T-helper 2 cell treated with Interferon-gamma antibody and Interleukin-4, amounts not matched to agents 100 ng/mL and 5 ng/mL, for 36 hours (primary cell): ENCODE data around the gene GTF2IRD2. TPM values are rescaled to one million over a fixed set of nuclear protein-coding genes. Genes with fewer than 3 reads are reported as not detected.
"Not testable (repeated sequence)": the region's sequence is repeated elsewhere in the genome, so short reads cannot be mapped to it uniquely, and the experiment has no call there.

ENCODE experiments used
- intact Hi-C: fragments of 100-400 bp; cut with micrococcal nuclease; formaldehyde crosslinking; loops from one replicate; pipeline ENCODE4 v1.15.1; 2023
- total RNA-seq: library from RNA; stranded (reverse); gene quantifications from 2 replicates; pipeline ENCODE4 v1.2.3, GENCODE V29; 2022

The GTF2IRD2 gene
- 14.5 and 16.5 TPM in 2 replicates for total RNA-seq

- intact Hi-C loops, result not testable (repeated sequence)
Measured at GRCh38 chr7:74850833-74851721, at the start of gene GTF2IRD2. Gene GTF2IRD2, minus strand, starts transcription at chr7:74851605. Its CDS starts 15,227 bp downstream, at chr7:74836378.

GRCh38 chr7:74890158-74891123 is 39.0 kb upstream of the GTF2IRD2 start:
- intact Hi-C loops, result not testable (repeated sequence)

DNA sequence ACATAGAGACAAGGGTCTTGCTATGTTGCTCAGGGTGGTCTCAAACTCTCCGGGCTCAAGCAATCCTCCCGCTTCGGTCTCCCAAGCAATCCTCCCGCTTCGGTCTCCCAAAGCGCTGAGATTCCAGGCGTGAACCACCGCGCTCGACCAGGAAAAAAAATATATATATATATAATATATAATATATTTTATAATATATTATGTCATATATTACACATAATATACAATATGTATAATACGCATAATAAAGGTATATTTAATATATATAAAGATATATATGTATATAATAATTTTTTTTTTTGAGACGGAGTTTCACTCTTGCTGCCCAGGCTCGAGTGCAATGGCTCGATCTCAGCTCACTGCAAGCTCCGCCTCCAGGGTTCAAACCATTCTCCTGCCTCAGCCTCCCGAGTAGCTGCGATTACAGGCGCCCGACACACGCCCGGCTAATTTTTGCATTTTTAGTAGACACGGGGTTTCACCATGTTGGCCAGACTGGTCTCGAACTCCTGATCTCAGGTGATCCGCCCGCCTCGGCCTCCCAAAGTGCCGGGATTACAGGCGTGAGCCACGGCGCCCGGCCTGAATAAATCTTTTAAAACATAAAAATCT is 38.2 kb upstream of the GTF2IRD2 start:
- intact Hi-C loops, result not testable (repeated sequence)

GRCh38 chr7:74885295-74885694 is 33.9 kb upstream of the GTF2IRD2 start:
- intact Hi-C loops, result not testable (repeated sequence)

- intact Hi-C loops, result not testable (repeated sequence)
Measured at GRCh38 chr7:74882110-74882509, 30.7 kb upstream of the GTF2IRD2 start.

- intact Hi-C loops, result not testable (repeated sequence)
Measured at GRCh38 chr7:74874748-74875512, 23.5 kb upstream of the GTF2IRD2 start.

GRCh38 chr7:74874104-74874747 is 22.8 kb upstream of the GTF2IRD2 start:
- intact Hi-C loops, result not testable (repeated sequence)

- intact Hi-C loops, result not testable (repeated sequence)
Measured at GRCh38 chr7:74872542-74872941, 21.1 kb upstream of the GTF2IRD2 start.

GRCh38 chr7:74865777-74866176 is 14.4 kb upstream of the GTF2IRD2 start:
- intact Hi-C loops, result not testable (repeated sequence)

DNA sequence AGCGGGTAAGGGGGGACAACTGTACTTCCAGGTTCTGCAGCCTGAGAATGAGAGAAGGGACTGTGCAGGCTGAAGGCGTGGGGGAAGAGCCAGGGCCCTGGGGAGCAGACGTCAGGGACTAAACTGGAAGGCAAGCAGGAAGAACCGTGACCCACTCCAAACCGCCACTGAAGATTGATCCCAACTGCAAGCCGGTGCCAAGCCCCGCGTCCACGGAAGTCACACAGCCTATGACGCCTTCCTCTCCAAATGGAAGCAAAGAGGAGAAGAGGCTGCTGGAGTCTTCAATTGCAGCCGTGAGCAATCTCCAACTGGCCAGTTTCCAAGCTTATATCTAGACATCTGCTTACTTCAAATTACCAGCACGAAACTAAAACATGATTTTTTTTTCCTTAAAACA is 1.6 kb downstream of the GTF2IRD2 start:
- intact Hi-C loops, result not testable (repeated sequence)

- intact Hi-C loops, result not testable (repeated sequence)
Measured at GRCh38 chr7:74830411-74830810, 21.0 kb downstream of the GTF2IRD2 start.

DNA sequence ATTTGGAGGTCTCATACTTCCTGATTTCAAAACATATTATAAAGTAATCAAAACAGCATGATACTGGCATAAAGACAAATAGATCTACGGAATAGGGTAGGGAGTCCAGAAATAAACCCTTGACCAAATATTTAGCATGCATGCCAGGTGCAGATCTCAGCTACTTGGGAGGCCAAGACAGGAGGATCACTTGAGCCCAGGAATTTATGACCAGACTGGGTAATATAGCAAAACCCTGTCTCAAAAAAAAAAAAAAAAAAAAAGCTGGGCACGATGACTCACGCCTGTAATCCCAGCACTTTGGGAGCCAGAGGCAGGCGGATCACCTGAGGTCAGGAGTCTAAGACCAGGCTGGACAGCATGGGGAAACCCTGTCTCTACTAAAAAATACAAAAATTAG is 21.4 kb downstream of the GTF2IRD2 start:
- intact Hi-C loops, result not testable (repeated sequence)

DNA sequence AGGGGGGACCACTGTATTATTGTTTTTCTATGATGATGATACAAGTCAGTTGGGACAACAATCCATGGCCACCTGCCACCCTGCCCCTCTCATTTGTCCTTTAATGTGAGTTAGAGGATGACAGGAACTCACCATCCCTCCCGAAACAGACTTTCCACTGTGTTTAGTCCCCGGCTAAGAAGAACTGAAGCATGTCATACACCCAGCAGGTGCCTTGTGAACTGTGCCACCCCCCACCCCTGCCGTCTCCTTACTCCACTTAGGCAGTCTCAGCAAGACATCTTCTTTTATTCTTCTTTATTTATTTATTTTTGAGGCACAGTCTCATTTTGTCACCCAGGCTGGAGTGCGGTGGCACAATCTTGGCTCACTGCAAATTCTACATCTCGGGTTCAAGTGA is 30.1 kb downstream of the GTF2IRD2 start:
- intact Hi-C loops, result not testable (repeated sequence)

DNA sequence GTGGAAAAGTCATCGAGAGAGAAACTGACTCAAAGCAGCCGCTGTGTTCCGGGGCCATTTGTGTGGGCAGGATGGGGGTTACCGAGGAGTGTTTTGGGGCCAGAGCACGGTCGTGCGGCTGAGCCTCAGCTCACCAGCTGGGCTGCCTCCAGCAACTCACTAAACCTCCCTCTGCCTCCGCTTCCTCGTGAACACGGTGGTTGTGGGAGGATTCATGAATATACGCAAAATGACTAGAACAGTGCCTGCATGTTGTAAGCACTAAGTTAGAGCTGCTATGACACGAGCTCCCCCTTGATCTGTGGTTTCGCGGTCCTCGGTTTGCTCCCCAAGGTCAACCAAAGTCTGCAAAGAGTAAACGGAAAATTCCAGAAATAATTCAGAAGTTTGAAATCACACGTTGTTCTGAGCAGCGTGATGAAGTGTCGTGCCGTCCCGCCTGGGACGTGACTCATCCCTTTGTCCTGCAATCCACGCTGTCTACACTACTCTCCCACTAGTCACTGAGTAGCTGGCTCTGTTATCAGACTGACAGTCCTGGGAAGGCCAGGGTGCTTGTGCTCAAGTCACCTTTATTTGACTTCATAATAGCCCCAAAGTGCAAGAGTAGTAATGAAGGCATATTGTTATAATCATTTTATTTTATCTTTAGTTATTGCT is 31.1 kb downstream of the GTF2IRD2 start:
- intact Hi-C loops, result not testable (repeated sequence)

DNA sequence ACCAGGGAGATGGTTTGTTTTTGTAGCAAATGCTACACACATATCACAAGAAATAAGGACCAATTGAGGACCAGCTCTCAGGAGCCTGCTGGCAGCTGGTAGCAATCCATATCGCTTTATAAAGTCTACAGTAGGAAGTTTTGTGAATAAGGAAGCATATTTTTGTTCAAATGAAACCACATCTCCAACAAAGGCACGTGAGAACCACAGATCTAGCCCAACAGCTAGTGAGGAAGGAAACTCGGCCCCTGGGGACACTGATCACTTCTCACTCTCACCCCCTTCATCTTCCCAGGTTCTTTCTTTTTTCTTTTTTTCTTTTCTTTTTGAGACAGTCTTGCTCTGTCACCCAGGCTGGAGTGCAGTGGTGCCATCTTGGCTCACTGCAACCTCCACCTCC is 35.5 kb downstream of the GTF2IRD2 start:
- intact Hi-C loops, result not testable (repeated sequence)

DNA sequence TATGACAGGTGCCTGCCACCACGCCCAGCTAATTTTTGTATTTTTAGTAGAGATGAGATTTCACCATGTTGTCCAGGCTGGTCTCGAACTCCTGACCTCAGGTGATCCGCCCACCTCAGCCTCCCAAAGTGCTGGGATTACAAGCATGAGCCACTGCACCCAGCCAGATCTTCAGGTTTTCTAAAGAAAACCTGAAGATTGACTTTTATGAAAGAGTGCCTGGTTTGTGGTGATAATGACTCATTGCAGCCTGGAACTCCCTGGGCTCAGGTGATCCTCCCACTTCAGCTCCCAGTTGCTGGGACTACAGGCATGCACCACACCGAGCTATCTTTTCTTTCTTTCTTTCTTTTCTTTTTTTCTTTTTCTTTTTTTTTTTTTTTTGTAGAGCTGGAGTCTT is 52.8 kb downstream of the GTF2IRD2 start:
- intact Hi-C loops, result not testable (repeated sequence)

- intact Hi-C loops, result not testable (repeated sequence)
Measured at GRCh38 chr7:74797848-74798622, 53.4 kb downstream of the GTF2IRD2 start.

DNA sequence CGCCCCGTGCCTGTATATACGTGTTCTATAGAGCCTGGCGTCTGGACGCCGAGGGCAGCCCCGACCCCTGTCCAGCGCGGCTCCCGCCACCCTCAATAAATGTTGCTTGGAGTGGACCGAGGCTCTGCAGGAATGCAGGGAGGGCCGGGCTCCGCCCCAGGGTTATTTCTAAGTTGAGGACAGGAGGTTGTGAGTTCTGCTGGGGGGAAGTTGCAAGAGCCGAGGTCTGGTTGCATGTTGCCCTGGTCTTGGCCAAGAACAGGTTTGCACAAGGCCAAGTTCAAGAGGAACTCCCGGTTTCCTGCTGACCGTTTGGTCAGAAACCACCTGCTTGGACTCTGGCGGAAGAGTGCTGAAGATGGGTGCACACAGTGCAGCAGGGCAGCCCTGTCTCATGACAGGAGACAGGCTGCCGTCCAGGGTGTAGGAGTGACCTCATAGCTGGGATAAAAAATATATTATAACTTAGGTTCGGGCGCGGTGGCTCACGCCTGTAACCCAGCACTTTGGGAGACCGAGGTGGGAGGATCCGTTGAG is 62.1 kb downstream of the GTF2IRD2 start:
- intact Hi-C loops, result not testable (repeated sequence)
